ENCODE measurements around the gene ARHGAP21.

The ARHGAP21 gene

GRCh38 chr10:24533981-24534380, 189.7 kb downstream of the ARHGAP21 start:
- Histone ChIP-seq H3K9me3 (no peaks in the 10 kb centered on the region), H3K36me3 (peaks cover 27% of the 10 kb centered on the region), H3K9ac (no peak overlapping the region), H3K27ac (no peak overlapping the region), H4K20me1 (no peaks in the 10 kb centered on the region), H3K4me2 (no peak overlapping the region), H3K4me3 (no peak overlapping the region), H3K27me3 (no peaks in the 10 kb centered on the region), H3K4me1 (no peaks in the 10 kb centered on the region)
- no peak for TF ChIP-seq Cebpa-rat (IDR thresholded peaks at IDR 0.05)

Measured in BLaER1 (cell line).